HG03520 (cell line): ENCODE data around the gene PSMD2.
"Not testable (repeated sequence)": the region's sequence is repeated elsewhere in the genome, so short reads cannot be mapped to it uniquely, and the experiment has no call there.

Experiments used
- ATAC-seq: cut with Tn5 transposase; IDR thresholded peaks from one replicate; pipeline ENCODE4 v1.9.1; 2021; ENCODE audit warnings: mild to moderate bottlenecking, moderate library complexity; ENCODE audit not compliant: unreplicated experiment

The PSMD2 gene

DNA sequence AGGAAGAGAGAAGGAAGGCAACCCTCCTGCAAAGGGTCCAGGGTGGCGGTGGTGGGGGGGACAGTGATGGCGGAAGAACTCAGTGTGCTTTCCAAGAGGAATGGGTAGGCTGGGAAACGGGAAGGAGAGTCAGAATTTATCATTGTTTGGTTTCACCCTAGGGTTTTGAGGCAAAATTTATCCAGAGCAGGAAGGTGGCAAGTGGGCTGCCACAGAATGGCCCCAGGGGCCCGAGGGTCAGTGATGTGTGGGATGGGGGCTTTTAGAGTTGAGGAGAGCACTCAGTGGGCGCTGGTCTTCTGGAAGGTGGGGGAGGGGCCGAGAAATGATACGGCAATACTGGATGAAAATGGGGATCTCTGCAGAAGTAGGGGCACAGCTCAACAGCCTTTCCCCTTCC, 38.9 kb downstream of the PSMD2 start:
- ATAC-seq = no peak

DNA sequence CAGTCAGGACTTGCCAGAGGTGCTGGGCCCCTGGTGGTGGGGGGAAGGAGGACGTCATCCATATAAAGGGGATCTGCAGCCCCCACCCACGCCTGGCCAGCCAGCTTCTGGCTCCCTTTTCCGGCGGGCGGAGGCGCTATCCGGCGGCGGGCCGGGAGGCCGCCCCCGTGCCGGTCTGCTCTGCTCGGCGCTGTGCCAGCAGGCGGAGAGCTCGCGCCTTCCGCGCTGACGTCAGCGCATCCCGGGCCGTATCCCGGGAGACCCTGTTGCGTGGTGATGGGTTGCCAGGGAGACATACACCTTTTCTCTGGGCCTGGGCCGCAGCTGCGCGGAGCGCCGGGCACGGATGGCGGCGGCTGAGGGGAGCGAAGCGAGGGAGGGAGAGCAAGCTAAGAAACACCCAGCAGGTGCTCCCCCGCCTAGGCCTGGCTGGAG, 39.5 kb downstream of the PSMD2 start:
- ATAC-seq = no peak

DNA sequence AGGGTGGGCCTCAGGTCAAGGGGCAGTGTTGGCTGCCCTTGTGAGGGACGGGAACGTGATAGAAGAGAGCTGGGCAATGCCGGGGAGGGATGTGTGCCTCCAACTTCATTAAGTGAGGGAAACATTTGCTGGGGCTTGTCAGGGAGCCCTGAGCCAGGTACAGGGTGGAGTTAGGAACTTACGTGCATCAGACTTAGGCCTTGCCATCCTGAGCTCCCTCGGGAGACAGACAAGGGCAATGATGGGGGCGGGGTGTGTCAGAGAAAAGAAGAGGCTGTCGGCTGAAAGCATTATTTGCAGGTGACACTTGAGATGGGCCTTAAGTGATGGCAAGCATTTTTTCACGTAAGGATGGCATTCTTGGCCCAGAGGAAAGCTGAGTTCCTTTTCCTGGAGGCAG, 40.0 kb downstream of the PSMD2 start:
- no peak for ATAC-seq

DNA sequence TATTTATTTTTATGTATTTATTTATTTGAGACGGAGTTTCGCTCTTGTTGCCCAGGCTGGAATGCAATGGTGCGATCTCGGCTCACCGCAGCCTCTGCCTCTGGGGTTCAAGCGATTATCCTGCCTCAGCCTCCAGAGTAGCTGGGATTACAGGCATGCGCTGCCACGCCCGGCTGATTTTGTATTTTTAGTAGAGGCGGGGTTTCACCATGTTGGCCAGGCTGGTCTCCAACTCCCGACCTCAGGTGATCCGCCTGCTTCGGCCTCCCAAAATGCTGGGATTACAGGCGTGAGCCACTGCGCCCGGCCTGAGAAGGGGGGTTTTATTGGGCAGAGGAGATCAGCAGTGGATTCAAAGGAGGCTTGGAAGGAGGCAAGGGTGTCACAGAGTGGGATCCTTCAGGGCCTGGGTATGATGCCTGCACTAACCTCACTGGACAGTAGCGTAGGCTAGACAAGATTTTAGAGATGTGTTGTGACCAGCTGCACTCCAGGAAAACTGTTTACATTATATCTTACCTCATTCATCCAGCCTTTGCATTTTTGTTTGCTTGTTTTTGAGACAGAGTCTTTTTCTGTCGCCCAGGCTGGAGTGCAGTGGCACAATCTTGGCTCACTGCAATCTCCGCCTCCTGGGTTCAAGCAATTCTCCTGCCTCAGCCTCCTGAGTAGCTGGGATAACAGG, 40.6 kb downstream of the PSMD2 start:
- ATAC-seq = not testable (repeated sequence)

DNA sequence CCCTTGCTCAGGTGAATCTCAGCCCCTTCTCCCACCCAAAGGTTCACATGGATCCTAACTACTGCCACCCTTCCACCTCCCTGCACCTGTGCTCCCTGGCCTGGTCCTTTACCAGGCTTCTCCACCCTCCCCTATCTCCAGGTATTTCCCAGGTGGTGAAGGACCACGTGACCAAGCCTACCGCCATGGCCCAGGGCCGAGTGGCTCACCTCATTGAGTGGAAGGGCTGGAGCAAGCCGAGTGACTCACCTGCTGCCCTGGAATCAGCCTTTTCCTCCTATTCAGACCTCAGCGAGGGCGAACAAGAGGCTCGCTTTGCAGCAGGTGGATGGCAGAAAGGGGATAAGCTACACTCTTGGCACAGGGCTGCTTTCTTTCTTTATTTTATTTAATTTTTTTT, 42.9 kb downstream of the PSMD2 start:
- no peak for ATAC-seq

DNA sequence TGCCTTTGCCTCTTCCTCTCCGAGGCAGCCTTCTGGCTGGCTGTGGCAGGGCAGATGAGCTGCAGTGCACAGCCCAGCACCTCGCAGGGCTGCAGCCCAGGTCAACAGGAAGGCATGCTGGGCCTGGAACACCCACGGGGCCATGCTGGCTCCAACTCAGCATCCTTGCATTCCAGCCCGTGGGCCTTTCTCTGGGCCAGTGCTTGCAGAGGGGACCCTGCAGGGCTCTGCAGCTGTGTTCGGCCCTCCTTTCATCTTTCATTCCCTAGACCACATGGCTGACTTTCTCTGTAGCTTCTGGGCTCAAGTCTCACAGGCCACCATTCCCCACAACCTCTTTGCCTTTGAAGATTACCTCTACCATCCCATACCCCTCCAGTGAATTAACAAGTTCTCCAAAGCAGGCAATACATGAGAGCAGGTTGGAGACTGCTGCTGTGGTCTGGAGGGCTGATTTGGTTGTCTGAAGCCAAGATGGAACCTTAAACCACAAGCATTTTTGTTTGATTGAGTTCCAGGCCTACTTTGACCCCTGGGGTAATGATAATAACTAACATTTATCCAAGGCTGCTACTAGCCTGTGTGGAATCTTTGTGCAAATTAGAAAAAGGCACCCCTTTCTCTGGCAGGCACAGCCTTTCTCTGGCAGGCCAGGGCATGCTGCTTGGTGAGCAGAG, 44.3 kb downstream of the PSMD2 start:
- no peak for ATAC-seq

DNA sequence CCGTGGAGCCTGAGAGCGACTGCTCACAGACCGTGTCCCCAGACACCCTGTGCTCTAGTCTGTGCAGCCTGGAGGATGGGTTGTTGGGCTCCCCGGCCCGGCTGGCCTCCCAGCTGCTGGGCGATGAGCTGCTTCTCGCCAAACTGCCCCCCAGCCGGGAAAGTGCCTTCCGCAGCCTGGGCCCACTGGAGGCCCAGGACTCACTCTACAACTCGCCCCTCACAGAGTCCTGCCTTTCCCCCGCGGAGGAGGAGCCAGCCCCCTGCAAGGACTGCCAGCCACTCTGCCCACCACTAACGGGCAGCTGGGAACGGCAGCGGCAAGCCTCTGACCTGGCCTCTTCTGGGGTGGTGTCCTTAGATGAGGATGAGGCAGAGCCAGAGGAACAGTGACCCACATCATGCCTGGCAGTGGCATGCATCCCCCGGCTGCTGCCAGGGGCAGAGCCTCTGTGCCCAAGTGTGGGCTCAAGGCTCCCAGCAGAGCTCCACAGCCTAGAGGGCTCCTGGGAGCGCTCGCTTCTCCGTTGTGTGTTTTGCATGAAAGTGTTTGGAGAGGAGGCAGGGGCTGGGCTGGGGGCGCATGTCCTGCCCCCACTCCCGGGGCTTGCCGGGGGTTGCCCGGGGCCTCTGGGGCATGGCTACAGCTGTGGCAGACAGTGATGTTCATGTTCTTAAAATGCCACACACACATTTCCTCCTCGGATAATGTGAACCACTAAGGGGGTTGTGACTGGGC, 45.7 kb downstream of the PSMD2 start:
- no peak for ATAC-seq

DNA sequence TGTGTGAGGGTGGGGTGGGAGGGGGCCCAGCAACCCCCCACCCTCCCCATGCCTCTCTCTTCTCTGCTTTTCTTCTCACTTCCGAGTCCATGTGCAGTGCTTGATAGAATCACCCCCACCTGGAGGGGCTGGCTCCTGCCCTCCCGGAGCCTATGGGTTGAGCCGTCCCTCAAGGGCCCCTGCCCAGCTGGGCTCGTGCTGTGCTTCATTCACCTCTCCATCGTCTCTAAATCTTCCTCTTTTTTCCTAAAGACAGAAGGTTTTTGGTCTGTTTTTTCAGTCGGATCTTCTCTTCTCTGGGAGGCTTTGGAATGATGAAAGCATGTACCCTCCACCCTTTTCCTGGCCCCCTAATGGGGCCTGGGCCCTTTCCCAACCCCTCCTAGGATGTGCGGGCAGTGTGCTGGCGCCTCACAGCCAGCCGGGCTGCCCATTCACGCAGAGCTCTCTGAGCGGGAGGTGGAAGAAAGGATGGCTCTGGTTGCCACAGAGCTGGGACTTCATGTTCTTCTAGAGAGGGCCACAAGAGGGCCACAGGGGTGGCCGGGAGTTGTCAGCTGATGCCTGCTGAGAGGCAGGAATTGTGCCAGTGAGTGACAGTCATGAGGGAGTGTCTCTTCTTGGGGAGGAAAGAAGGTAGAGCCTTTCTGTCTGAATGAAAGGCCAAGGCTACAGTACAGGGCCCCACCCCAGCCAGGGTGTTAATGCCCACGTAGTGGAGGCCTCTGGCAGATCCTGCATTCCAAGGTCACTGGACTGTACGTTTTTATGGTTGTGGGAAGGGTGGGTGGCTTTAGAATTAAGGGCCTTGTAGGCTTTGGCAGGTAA, 46.5 kb downstream of the PSMD2 start:
- no peak for ATAC-seq

DNA sequence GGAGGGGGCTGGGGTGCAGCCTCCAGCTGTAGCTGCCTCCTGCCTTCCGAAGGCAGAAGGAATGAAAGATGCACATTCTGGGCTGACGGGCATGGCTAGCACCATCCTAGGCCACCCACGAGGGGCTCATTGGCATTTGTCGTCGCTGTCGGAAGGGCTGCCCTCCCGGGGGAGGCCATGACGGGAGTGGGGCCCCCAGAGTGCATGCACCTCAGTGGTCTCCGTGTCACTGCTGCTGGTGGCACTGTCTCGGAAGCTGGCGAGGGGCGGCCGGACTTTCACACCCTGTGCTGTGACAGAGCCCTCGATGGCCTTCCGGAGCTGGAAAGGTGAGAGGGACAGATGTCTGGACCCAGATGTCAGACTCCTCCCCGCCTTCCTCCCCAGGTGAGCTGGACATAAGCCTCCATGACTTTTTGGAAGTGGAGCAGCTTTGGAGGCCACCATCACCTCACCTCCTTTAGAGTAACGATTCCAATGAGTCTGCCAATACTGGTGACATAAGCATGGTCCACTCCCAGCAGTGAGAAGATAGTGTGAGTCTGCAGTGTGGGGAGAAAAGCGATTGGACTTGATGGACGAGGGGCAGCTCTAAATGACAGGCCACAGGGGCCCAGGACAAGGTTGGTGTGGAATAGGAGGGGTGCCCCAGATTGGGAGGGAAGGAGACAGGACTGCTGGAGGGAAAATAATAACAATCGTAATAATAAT, 47.6 kb downstream of the PSMD2 start:
- no peak for ATAC-seq

DNA sequence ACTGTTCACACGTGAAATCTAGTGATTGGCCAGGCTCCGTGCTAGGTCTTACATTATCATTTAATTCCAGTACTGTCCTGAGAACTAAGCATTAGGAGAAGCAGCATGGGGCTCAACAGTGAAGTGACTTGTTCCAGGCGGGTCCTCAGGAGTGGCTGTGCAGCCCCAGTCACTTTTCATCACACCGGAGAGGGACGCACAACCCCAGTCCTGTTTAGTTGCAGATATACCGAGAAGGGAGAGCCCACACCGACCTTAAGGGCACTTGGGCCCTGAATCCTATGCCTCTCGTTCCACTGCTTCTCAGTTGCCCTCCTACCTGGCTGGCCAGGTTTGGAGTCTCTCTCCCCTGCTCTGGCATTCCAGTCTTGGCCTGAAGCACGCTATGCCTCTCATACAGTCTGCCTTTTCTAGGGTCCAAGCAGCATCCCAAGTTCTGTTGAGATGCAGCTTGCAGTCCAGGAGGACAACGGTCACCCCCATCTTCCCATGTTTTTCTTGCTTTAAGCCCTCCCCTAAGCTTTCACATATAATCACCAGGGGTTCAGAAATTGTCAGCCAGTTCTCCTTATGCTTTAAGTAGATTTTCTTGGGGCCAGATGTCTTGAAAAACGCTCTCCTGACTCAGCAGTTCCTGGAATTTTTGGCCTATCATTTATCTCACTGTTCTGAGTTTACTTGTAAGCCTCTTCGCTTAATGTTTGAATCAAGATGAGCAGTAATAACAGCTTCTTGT, 48.4 kb downstream of the PSMD2 start:
- ATAC-seq = no peak

DNA sequence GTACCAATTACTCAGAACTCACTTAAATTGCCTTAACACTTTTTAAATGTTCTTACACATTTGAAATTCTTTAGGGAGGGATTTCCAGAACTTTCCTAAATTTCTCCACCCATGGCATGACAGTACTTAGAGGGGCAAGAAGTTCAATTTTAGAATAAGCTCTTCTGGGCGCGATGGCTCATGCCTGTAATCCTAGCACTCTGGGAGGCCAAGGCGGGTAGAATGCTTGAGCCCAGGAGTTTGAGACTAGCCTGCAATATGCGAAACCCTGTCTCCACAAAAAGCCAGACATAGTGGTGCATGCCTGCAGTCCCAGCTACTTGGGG, 49.0 kb downstream of the PSMD2 start:
- ATAC-seq = no peak

DNA sequence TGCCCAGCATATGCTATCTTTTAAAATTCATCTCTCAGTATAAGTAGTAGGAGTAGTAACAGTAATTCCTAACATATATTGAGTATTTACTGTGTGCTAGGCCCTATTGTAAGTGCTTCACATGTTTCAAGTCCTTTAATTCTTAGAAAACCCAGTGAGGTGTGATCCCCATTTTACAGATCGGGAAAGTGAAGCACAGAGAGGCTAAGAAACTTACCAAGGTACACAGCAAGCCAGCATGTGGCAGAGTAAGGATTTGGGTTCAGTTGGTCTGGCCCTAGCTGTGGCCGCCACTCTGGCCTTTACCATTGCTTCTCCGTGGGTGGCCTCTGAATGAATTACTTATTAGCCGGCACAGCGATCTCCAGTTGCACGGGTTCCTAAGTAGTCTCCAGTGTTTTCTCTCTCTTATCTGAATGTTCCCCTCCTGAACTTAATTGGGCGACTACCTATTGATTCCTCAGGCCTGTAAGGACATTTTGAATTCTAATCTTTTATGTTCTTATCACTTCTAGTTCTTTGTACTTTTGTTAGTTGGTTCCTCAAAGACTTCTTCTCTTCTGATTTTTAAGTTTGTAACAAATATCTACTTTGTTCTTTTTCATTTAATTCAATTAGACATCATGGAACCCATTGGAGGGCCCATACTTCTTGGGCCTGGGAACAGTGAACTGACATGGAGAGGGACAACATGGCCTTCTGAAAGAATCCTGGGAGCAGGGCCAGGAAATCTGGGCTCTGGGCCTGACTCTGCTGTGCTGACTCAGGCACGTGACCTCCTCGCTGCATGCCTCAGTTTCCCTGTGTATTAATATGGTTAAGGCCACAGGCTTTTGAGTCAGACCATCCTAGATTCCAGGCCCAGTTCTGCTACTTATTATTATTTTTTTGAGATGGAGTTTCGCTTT, 50.8 kb downstream of the PSMD2 start:
- no peak for ATAC-seq

DNA sequence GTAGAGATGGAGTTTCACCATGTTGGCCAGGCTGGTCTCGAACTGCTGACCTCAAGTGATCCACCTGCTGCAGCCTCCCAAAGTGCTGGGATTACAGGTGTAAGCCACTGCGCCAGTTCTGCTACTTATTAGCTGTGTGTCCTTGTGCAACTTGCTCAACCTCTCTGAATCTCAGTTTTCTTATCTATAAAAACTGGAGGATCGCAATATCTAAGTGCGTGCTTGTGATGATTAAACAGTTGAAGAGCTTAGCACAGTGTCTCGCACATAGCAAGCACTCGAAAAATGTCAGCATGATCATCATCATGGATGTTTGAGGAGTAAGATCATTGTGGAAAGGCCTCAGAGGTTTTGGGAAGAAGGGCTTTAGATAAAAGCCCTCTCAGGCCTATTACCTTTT, 51.6 kb downstream of the PSMD2 start:
- no peak for ATAC-seq

DNA sequence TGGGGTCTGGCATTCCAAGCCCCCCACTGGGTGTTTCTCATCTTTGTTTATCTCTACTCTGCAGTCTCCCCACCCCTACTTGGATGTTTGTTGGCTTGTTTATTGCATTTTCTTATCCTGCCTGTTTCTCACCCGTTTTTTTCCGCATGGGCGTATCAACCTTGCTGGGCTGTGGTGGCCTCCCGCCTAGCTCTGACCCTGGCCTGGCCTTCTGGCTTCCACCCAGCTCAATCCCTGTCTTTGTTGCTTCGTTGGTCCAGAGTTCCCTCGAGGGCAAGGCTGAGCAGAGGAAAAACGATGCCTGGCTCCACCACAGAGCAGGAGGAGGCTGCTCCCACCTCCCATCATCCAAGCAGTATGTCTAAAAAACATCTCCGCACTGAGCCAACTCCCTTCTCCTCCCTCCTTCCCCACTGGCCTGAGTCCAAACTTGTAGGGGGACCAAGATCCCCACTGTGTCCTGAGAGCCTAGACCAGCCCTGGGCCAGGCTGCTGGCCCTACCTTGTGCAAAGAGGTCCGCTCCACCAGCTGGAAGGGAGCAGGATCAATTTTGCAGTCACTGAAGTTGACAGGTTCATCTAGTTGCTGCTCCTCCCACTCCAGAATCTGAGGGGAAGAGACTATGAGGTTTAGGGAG, 52.6 kb downstream of the PSMD2 start:
- no peak for ATAC-seq

DNA sequence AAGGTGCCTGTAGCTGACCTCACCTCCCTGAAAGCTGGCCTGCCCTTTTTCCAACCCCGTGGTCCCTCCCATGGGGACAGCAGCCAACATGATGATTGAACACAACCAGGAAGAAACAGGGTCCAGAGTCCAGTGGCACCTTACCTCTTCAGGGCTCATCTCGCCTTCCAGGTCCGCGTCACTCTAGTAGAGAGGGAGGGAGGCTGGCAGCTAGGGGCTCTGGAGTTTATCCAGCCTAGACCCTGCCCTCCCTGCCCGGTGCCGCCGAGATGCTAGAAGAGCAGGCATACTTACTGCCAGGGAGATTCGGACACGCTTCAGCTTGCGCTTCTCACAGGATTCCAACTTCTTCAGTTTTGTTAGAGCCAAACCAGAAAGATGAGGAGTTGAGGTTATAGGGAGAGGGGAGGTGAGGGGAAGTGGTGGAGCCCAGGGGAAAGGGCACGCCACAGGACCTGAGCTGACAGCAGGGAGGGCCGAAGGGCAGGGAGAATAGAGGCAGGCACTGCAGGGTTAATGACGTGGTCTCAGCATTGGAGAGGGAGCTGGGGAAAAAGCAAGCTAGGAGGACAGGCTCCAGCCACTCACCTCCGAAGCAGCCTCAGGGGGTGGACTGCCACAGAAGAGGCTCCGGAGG, 53.2 kb downstream of the PSMD2 start:
- no peak for ATAC-seq

DNA sequence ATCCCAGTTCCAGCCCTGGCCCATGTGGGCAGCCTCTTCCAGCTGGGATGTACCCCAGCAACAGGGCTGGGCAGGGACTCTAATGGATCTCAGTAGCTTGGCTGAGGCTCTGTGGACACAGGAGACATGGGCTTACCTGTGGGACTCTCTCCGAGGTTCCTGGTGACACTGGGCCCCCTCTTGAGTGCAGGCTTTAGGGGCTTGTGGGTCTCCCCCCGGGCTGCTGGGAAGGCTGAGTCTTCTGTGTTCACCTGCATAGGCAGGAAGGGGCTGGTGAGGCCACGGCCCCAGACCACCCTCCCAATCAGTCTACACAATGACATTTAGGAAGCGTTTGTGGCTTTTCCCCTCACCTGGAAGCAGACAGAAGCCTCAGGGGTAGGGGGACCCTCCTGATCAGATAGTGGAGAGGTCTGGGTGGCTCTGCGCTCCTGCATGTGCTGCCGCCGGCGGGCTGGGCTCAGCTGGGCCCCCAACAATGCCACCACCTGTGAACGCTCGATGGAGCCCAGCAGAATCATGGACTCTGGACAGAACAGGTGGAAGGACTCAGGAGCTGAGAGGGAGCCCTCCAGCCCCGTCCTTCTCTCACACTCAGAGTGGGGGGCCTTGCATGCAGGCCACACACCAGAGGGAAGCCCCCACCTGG, 54.0 kb downstream of the PSMD2 start:
- no peak for ATAC-seq

DNA sequence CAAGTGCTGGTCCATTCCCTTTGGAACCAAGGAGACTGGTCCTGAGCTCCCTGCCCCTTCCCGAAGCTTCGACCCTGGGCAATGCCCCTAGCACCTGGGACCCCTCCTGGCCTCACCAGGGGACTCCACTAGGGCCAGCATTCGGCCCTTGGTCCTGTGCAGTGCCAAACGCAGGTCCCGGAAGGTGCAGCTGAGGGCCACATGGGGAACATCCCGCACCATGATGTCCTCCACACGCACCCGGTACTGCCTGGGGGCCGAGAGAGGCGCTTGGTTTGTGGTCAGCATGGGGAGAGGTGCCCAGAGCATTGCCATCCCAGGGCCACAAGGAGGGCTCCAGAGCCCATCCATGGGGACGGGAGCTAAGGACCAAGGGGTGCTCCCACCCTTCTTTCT, 54.5 kb downstream of the PSMD2 start:
- ATAC-seq = no peak
